Activated CD8-positive, alpha-beta memory T cell treated with anti-CD3 and anti-CD28 coated beads, Interleukin-2, amount 50 U/mL, for 1 hour (primary cell): Measurements from ENCODE around the gene FER1L5.
"Not testable (repeated sequence)": the region's sequence is repeated elsewhere in the genome, so short reads cannot be mapped to it uniquely, and the experiment has no call there.

Experiments used
- DNase-seq: peaks from one replicate; pipeline ENCODE4 v3.0.0-alpha.2; 2020; ENCODE audit errors: extremely low read depth

FER1L5 gene

GRCh38 chr2:96636551-96637171, 5.9 kb upstream of the FER1L5 start:
- no peak for DNase-seq

- DNase-seq: peak; percentile 44
These were observed 5.0 kb upstream of the FER1L5 start for GRCh38 chr2:96637385-96638143.

DNA sequence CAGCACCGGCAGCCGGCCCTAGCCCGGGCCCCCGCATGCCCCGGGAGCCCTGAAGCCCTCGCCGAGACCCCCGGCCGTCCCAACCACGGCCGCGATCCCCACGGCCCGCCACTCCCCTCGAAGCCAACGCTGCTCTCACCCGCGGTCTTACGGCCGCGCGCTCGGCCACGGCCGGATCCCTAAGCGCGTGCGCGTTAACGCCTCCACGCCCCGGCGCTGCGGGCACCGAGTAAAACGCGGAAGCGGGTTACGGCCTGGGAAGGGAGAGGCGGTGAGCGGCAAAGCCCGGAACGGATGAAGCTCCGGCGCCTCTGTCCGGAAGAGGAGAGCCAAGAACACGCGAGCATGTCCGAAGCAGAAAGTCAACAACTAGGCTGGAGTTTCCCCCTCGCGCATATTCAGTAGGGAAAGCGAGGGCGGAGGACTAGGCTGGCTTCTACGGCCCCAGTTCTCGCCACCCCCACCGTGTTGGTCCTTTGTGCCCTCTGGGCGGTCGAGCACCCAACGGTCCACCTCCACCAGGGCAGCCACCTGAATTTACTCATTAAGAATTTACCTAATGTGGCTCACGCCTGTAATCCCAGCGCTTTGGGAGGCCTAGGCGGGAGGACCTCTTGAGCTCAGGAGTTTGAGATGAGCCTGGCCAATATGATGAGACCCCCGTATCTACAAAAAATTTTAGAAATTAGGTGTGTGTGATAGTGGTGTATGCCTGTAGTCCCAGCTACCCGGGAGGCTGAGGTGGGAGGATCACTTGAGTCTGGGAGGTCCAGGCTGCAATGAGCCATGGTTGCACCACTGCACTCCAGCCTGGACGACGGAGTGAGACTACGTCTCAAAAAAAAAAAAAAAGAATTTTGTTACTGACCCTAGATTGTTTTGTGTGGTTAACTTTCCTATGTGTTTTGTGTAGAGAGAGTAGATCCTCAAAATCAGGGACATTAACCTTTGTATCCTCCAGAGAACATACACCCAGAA, 4.1 kb upstream of the FER1L5 start, which contains the start of gene KANSL3:
Gene KANSL3 (minus strand): TSS at position 169 of the 978 bp plus-strand sequence. CDS start 1,177 bp downstream, outside the sequence.
- peak; percentile 47 for DNase-seq

DNA sequence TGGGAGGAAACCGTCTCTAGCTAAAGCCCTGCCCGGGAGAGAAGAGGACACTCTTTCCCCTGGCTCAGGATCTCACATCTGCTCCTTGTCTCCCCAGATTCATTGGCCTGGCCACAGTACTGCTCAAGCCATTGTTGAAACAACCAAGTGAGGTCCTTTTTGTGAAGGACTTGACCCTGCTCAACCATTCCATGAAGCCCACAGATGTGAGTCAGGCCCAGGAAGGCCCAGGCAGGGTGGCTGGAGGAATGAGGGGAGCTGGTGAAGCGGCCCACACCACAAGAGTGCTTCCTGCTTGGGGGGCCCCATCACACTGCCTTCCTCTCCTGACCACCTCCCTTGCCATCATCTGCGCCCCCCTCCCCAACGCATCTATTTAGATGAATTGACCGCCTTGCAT, 5.1 kb downstream of the FER1L5 start:
- no peak for DNase-seq

DNA sequence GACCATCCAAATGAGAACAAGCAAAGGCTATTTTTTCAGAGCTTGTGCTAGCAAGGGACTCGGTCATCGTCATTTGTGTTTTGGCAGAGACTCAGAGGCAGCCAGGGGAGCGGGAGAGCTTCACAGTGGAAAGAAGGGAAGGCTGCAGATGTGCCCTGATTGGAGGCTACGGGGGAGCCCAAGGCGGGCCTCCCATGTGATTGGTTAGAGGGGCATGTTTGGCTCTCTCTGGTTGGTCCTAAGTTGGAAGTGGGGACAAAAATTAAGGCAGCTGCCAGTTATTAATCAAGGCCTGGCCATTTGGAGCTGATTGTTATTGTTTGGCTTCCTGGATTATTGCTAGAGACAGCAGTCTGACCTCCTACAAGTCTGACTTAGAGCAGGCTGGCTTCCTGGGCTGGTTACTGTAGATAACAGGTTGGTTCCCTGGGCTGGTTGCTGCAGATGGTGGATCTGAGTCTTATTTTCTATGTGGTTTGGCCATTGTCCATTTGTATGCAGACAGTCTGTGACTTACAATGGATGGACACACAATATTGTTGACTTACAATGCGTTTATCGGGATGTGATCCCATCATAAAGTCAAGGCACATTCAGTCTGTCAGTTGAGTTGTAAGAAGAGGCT, 5.9 kb downstream of the FER1L5 start:
- DNase-seq: no peak

DNA sequence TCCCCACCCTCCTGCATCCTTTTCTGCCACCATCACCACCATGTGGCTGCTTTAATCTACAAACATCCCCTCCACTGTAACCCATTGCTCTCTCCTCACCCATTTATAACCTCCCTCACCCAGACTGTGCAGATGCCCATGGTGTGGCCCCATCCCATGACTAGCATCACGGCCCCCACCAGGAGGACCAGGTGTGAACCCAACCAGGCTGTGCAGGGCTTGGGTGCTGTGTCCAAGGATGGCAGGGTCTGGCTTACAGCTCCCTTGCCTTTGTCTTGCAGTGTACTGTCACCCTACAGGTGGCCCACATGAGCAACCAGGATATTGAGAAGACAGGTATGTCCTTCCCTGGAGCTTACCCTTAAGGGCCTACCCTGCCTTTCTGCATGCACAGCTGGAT, 6.8 kb downstream of the FER1L5 start:
- DNase-seq: no peak

DNA sequence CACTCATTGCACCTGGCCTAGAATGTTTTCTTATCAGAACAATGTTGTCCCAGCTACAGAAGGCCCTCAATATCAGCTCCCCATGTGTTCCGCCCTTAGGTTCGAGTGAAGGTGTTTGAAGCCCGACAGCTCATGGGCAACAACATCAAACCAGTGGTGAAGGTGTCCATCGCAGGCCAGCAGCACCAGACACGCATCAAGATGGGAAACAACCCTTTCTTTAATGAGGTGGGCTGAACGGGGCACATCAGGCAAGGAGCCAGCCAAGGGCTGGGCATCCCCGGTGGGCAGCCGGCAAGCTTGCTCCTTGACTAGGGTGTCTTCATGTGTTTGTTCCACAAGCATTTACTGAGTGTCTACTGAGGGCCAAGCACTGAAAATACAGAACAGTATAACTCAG, 9.2 kb downstream of the FER1L5 start:
- DNase-seq: no peak

DNA sequence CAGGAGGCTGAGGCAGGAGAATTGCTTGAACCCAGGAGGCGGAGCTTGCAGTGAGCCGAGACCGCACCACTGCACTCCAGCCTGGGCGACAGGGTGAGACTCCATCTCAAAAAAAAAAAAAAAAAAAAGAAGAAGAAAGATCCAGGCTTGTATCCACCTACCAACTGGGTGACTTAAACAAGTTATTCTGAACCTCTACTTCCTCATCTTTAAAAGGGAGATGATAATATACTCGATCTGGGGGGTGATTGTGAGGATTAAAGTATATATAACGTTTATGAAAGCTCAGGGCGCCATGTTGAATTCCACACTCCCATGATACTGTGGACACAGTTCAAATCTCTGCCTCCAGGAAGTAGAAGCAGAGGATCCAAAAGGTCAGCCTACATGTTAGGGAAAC, 12.2 kb downstream of the FER1L5 start:
- not testable (repeated sequence) for DNase-seq

GRCh38 chr2:96655526-96655925, 13.0 kb downstream of the FER1L5 start:
- DNase-seq: no peak

GRCh38 chr2:96656540-96656939, 14.0 kb downstream of the FER1L5 start:
- DNase-seq: no peak

DNA sequence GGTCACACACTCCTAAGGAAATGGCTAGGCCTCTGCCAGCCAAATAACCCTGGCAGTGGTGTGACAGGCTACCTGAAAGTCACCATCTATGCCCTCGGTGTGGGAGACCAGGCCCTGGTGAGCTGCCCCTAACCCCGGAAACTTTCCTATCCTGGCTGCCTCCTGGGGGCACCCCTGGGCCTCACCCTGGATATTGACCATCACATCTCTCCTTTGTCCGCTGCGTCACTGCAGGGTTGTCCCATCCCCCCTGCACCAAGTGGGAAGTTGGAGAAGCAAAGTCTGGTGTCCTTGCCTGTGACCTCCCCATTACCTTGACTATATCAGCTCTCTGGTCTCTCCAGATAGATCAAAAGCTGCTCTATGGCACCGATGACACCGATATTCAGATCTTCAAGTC, 18.8 kb downstream of the FER1L5 start:
- DNase-seq: no peak

GRCh38 chr2:96662360-96662759, 19.8 kb downstream of the FER1L5 start:
- no peak for DNase-seq

- DNase-seq: no peak
These were observed 20.6 kb downstream of the FER1L5 start for GRCh38 chr2:96663177-96663576.

DNA sequence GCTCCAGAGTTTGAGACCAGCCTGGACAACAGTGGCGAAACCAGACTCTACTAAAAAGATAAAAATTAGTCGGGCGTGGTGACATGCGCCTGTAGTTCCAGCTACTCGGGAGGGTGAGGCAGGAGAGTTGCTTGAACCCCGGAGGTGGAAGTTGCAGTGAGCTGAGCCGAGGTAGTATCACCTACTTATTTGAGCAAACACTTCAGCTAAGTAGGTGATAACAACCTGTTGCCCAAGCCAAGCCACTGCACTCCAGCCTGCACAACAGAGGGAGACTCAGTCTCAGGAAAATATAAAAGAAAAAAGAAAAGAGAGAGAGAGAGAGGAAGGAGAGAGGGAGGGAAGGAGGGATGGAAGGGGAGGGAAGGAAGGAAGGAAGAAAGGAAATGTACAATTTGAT, 21.3 kb downstream of the FER1L5 start:
- DNase-seq: no peak

DNA sequence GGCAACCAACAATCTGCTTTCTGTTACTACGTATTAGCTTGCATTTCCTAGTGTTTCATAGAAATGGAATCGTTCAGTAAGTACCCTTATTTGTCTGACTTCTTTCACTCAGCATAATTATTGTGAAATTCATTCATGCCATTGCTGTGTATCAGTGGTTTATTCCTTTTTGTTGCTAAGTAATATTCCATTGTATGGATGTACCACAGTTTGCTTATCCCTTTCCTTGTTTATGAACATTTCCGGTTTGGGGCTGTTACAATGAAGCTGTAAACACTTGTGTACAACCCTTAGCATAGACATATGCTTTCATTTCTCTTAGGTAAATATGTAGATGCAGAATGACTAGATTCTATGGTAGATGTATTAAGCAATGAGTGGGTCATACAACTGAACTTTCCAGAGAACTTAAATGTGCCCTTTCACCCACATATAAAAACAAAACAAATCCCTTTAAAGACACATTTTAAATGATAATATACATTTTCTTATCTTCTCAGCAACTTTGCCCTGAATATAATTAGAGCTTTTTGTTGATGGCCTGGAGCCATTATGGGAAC, 21.9 kb downstream of the FER1L5 start:
- DNase-seq: no peak

GRCh38 chr2:96665083-96665569, 22.6 kb downstream of the FER1L5 start:
- no peak for DNase-seq

DNA sequence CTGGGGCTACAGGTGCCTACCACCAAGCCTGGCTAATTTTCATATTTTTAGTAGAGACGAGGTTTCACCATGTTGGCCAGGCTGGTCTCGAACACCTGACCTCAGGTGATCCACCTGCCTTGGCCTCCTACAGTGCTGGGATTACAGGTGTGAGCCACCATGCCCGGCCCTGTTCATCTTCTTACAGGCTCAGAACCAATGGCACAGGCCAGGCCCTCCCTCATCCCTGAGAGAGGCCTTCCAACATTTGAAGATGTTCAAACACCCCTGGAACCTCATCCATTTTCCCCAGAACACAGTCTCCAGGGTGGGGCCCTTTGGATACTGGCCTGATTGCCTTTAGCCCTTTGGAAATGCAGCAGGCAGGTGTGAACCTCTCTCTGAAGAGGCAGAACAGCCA, 23.2 kb downstream of the FER1L5 start:
- DNase-seq: not testable (repeated sequence)

DNA sequence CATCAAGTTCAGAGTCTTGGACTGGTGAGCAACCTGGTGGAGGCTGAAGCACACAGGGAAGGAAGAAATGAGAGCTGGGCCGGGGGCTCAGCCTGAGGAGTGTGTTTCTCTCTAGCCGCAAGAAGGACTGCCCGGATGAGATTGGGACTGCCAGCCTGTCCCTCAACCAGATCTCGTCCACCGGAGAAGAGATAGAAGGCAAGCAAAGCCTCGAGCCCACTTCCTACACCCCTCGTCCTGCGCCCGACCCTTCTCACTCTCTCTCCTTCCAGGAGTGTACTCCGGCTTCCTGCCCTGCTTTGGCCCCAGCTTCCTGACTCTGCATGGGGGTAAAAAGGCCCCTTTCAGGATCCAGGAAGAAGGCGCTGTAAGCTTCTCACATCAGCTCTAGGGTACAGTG, 26.2 kb downstream of the FER1L5 start:
- no peak for DNase-seq

- DNase-seq: no peak
These were observed 27.1 kb downstream of the FER1L5 start for GRCh38 chr2:96669539-96670215.

- no peak for DNase-seq
These were observed 37.3 kb downstream of the FER1L5 start for GRCh38 chr2:96679848-96680247.
